ENCODE data around the gene DLX5.

DLX5 gene

DNA sequence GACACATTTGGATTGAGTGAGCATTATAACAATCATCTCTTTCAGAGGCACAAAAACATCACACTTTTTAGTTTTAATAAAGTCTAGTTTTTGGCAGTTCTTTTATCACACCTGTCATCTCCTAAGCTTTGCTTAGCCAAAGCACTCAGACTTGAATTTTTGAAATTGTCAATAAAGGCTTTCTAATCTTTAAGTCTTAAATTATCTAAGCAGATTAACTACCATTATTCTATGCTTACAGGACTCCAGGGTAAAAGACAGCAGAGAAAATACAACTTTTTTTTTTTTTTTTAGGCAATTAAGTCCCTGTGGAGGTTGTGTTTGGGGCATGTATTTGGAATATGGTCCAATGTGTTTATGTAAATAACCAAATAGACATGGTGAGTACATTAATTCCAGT lies 36.9 kb downstream of the DLX5 start:
- DNase-seq, result no peak

DNA sequence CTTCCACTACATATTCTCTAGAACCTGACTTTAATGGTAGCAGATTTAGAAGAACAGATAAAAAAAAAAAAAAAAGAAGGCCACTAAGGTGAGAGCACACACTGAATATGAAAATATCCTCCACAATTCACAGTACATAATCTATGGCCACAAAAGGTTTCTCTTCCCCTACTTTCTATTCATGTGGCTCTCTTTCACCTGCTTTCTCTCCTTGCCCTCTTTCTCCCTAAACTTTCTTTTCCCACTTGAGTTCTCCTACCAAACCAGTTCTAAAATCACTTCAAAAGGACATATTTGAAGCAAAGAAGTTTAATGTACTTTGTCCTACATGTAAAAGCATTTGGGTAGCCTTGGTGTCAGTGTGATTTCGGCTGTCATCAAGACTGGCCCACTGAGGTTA lies 37.7 kb downstream of the DLX5 start:
- no peak for DNase-seq

GRCh38 chr7:96985992-96986391 lies 38.6 kb downstream of the DLX5 start:
- no peak for DNase-seq

GRCh38 chr7:96982586-96982985 lies 42.0 kb downstream of the DLX5 start:
- no peak for DNase-seq

GRCh38 chr7:96979551-96980276 lies 44.9 kb downstream of the DLX5 start:
- no peak for DNase-seq

GRCh38 chr7:96977445-96977844 lies 47.2 kb downstream of the DLX5 start:
- no peak for DNase-seq

DNA sequence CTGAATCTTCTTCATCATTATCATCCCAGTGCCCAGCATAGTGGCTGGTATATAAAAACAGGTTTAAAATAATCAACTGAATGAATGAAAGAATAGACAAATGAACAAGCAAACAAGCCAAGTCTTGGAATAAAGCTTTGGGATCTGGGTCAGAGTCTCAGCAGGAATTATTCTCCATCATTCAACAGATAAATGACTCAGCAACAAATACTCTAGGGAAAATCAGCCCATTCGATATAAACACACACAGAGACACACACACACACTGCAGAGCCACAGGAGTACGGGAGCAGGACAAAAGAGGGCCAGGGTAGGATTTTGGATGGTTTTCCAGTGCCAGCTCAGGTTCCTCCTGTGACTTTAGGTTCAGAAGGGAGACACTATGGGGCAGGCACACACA lies 48.5 kb downstream of the DLX5 start:
- peak; percentile 37 for DNase-seq

DNA sequence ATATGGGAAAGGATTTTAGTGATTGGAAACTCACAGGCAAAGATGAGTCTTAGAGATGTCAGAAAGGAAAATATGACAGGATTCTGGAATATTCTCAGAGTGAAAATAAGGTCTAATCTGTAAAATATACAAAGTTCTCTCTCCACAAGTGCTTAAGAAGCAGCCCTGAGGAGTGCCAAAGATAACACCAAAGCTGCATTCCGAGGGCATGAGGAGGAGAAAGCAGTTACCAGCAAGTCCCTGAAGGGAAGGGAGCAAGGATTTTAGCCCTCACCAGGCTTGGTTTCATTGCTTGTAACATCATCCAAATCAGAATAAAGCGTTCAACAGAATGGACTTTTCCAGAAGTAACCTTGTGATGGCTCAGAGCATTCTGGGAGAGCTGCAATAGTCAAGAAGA lies 50.6 kb downstream of the DLX5 start:
- DNase-seq, result no peak

DNA sequence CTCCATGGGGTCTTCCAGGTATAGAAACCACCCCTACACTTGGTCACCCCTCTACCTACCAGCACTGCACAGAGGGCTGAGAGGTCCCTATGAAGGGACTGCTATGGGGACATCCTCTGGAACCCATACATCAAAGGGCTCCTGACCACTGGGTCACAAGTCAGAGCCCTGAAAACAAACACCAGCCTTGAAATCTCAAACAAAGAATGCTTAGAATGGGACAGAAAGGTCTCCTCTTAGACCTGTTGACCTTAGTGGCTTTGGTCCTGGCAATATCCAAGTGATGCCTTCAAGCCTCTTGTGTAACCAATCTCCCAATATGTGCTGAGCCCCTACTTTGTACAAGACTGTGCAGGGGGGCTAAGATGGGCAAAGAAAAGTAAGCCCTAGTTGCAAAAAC lies 53.9 kb downstream of the DLX5 start:
- DNase-seq, result no peak

All from NCI-H69 (cell line).